Fibroblast of lung (primary cell): Measurements from ENCODE around the gene CEP128. TPM values are rescaled to one million over a fixed set of nuclear protein-coding genes. Genes with fewer than 3 reads are reported as not detected.
A peak's percentile ranks its signal among the peaks of the same experiment; 100 is the strongest.

Source experiments
- DNase-seq, 2 donors: peaks; one replicate each; pipeline versions ENCODE4 v3.0.0 to v3.0.0-alpha.2; 2010; ENCODE audit warnings: low read depth in 2 of 2
- H2AFZ ChIP-seq: 2 replicates; pipeline ENCODE4 v1.5.1; 2012; ENCODE audit warnings: low read length, control low read depth, inconsistent platforms
- H3K27ac ChIP-seq: 2 replicates; pipeline ENCODE4 v1.5.1; 2011; ENCODE audit warnings: low read length, control low read depth; ENCODE audit not compliant: insufficient read depth
- H3K27me3 ChIP-seq: 2 replicates; pipeline ENCODE4 v1.5.1; 2011; ENCODE audit warnings: mild to moderate bottlenecking, low read length; ENCODE audit not compliant: control insufficient read depth, insufficient read depth
- H3K36me3 ChIP-seq: 2 replicates; pipeline ENCODE4 v1.5.1; 2011; ENCODE audit warnings: low read length; ENCODE audit not compliant: control insufficient read depth, insufficient read depth
- H3K4me1 ChIP-seq: 2 replicates; pipeline ENCODE4 v1.5.1; 2011; ENCODE audit warnings: low read length; ENCODE audit not compliant: control insufficient read depth, insufficient read depth; ENCODE audit errors: extremely low read depth
- H3K4me2 ChIP-seq: 2 replicates; pipeline ENCODE4 v1.5.1; 2011; ENCODE audit warnings: low read length, control low read depth; ENCODE audit not compliant: insufficient read depth; ENCODE audit errors: extremely low read depth
- H3K4me3 ChIP-seq, 4 experiments: fragments of 200-600 bp in 1 of 4; sonication (generic) in 1 of 4; replicated peaks in 1 of 4; 2 replicates each; pipeline ENCODE4 v1.5.1; 2011 to 2016; ENCODE audit warnings: low read length in 4 of 4, low read depth in 3 of 4, mild to moderate bottlenecking in 3 of 4, control low read depth in 2 of 4, inconsistent platforms in 1 of 4, mixed read lengths in 1 of 4; ENCODE audit not compliant: insufficient read depth in 1 of 4; ENCODE audit errors: control extremely low read depth in 1 of 4
- H3K79me2 ChIP-seq: 2 replicates; pipeline ENCODE4 v1.5.1; 2012; ENCODE audit warnings: mild to moderate bottlenecking, low read length, inconsistent platforms; ENCODE audit not compliant: control insufficient read depth, insufficient read depth
- H3K9ac ChIP-seq: 2 replicates; pipeline ENCODE4 v1.5.1; 2011; ENCODE audit warnings: mild to moderate bottlenecking, low read length, control low read depth; ENCODE audit not compliant: insufficient read depth
- H3K9me3 ChIP-seq: 2 replicates; pipeline ENCODE4 v1.5.1; 2012; ENCODE audit warnings: low read depth, low read length; ENCODE audit not compliant: control insufficient read depth, insufficient read depth
- H4K20me1 ChIP-seq: 2 replicates; pipeline ENCODE4 v1.5.1; 2011; ENCODE audit warnings: low read length; ENCODE audit not compliant: control insufficient read depth, insufficient read depth; ENCODE audit errors: extremely low read depth
- CTCF ChIP-seq, 2 donors: IDR thresholded peaks in 1 of 2; conservative IDR thresholded peaks in 1 of 2; 1 replicate in 1 of 2; 2 replicates in 1 of 2; pipeline ENCODE4 v1.5.1; 2011 to 2012; ENCODE audit warnings: low read length in 2 of 2, control low read depth in 1 of 2, inconsistent platforms in 1 of 2, low read depth in 1 of 2, mild to moderate bottlenecking in 1 of 2
- EZH2 ChIP-seq: IDR thresholded peaks from 2 replicates; pipeline ENCODE4 v1.5.1; 2012; ENCODE audit warnings: low read length, control low read depth, mild to moderate bottlenecking; ENCODE audit errors: missing control alignments
- polyA plus RNA-seq, 2 donors: library from polyadenylated mRNA; depleted of rRNA in 1 of 2; stranded (reverse) in 1 of 2; unstranded in 1 of 2; fragments of >200 nt; gene quantifications; 2 replicates each; pipeline ENCODE4 v1.2.1, GENCODE V29; 2011 to 2012; ENCODE audit warnings: missing spikeins in 1 of 2
- total RNA-seq: library from RNA; depleted of rRNA; stranded (reverse); fragments of >200 nt; gene quantifications from 2 replicates; pipeline ENCODE4 v1.2.1, GENCODE V29; 2014

Gene CEP128
- total and polyA plus RNA-seq, 2 donors (not counting 1 experiment from before 2014, with no cell fraction given) = 1.3 to 7.8 TPM

- TF ChIP-seq EZH2 (no peak), CTCF (conservative IDR thresholded peaks at IDR 0.05 in 1 of 2, IDR thresholded peaks at IDR 0.05 in 1 of 2; ENCODE audit: low read depth in 1 of 2, low read length in 2 of 2) (no peak)
- no peaks in the 10 kb centered on the region for H4K20me1 ChIP-seq
- no peaks in the 10 kb centered on the region for H3K36me3 ChIP-seq
- no peak overlapping the region for H3K27ac ChIP-seq
- no peak overlapping the region for H3K9ac ChIP-seq
- H3K4me1 ChIP-seq = no peaks in the 10 kb centered on the region
- no peak for DNase-seq
- peaks cover 3% of the 10 kb centered on the region for H3K79me2 ChIP-seq
- H3K4me2 ChIP-seq = no peak overlapping the region
- H2AFZ ChIP-seq = no peak overlapping the region
- H3K4me3 ChIP-seq = no peak overlapping the region
- H3K27me3 ChIP-seq = no peaks in the 10 kb centered on the region
- H3K9me3 ChIP-seq = no peaks in the 10 kb centered on the region
Observed at GRCh38 chr14:80933686-80934085, 7.9 kb downstream of the CEP128 start.

GRCh38 chr14:80933282-80933681 is 8.3 kb downstream of the CEP128 start:
- Histone ChIP-seq H3K4me2 (no peak overlapping the region), H3K27ac (no peak overlapping the region), H3K9ac (no peak overlapping the region), H3K4me1 (no peaks in the 10 kb centered on the region), H4K20me1 (no peaks in the 10 kb centered on the region), H3K36me3 (no peaks in the 10 kb centered on the region), H2AFZ (no peak overlapping the region), H3K4me3 (no peak overlapping the region), H3K79me2 (peaks cover 3% of the 10 kb centered on the region), H3K9me3 (no peaks in the 10 kb centered on the region), H3K27me3 (no peaks in the 10 kb centered on the region)
- TF ChIP-seq CTCF (conservative IDR thresholded peaks at IDR 0.05 in 1 of 2, IDR thresholded peaks at IDR 0.05 in 1 of 2; ENCODE audit: low read depth in 1 of 2, low read length in 2 of 2) (no peak), EZH2 (no peak)
- DNase-seq = no peak

GRCh38 chr14:80930836-80931389 is 10.6 kb downstream of the CEP128 start:
- Histone ChIP-seq H3K9me3 (no peaks in the 10 kb centered on the region), H3K4me1 (peaks cover 7% of the 10 kb centered on the region), H3K9ac (no peak overlapping the region), H2AFZ (no peak overlapping the region), H3K79me2 (peaks cover 7% of the 10 kb centered on the region), H3K4me2 (peak overlapping the region; percentile 7), H4K20me1 (no peaks in the 10 kb centered on the region), H3K27ac (no peak overlapping the region), H3K27me3 (no peaks in the 10 kb centered on the region), H3K36me3 (no peaks in the 10 kb centered on the region), H3K4me3 (no peak overlapping the region)
- TF ChIP-seq CTCF (conservative IDR thresholded peaks at IDR 0.05 in 1 of 2, IDR thresholded peaks at IDR 0.05 in 1 of 2; ENCODE audit: low read depth in 1 of 2, low read length in 2 of 2) = no peak
- no peak for TF ChIP-seq EZH2
- DNase-seq = peak; percentile 69 to 94
